NCI-H1105 treated with DMSO at 0.1 percent for 48 hours (cell line): ENCODE results near the gene ZNF236.

ENCODE experiments used
- DNase-seq: peaks from one replicate; lab custom pipeline; 2025; lab: John Stamatoyannopoulos, UW

Gene ZNF236

DNA sequence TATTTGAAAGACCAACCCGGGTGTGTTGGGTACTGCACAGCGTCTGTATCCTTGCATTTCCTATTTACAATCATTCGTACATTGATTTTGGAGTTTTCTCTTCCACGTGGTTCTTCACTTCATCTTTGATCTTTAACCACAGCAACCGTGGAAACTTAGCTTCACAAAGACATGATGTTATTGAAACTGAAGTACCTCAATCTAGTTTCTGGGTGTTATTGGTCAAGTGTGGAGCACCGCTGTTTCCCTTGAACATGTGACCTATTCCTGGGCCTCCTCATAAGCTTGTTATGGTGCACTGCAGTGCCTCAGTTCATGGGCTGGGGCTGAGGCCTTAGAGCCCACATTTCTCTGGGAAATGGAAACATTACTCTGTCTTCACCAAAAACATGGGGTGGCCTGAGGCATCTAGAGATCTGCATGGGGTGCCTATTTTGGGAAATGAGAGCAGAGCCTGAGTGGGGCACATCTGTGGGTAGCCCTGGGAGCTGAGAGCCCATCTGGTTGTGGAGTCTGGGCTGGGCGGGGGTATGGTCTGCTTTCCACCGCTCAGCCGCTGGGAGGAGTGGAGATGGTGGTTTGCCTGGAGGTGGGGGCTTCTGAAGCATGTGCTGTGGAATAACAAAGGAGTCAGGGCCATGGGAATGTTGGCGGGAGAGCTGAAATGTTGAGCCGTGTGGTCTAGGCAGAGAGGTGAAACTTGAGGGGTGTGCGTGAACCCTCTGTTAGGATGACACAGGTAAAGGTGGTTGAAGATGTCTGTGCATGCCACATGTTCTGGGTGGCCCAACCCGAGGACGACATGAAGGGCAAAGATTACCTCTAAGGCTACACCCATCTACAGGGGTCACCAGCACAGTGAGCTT is 37.4 kb downstream of the ZNF236 start:
- DNase-seq = no peak

DNA sequence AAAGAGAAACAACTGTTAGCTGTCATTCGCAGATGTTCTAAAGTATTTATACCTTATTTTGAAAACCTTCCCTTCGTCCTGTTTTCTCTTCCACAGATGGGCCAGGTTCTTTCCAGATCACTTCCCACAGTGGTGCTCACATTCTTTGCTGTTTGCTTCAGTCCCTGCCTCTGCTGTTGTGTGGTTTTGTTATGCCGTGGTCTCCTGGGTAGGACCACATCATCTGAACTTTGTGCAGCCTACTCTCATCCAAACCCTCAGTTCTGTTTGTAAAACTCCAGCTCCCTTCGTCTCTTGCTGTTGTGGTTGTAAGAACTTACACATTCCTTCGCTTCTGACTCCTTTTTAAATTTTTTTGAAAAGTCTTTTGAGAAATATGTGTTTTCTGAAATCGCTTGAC is 38.1 kb downstream of the ZNF236 start:
- no peak for DNase-seq

DNA sequence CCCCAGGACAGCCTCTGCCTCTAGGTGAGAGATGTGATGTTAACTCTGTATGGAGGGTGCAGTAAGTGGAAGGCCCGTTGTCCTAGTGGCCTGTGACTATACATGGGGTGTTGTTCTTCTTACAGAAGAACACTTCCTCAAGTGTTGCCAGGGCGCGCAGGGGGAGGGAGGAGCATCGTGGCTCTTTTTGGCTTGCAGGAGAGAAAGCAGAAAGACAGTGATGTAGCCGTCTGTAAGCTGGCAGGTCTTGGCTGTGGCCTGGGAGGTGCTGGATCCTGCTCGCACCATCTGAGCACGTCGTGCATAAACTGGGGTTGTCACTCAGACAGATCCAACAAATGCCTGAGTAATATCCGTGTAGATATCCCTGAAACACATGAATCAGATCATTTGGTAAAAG is 44.3 kb downstream of the ZNF236 start:
- no peak for DNase-seq

DNA sequence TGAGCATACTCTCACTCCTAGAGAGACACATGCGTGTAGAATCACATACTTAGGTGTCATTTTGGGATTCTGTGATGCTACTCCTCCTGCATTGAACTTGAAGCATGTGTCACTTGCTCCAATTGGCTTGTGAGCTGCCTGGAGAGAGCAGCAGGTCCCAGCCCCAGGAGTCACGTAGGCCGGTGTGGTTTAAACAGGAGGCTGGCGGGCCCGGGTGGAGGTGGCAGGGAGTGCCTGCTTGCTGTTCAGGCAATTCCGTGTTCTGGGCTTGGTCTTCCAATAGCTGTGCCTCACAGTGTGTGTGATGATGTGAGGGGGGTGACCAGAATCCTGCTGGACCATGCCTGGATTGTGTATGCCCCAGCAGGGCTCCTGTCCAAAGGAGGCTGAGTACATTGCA is 51.0 kb downstream of the ZNF236 start:
- DNase-seq = no peak

DNA sequence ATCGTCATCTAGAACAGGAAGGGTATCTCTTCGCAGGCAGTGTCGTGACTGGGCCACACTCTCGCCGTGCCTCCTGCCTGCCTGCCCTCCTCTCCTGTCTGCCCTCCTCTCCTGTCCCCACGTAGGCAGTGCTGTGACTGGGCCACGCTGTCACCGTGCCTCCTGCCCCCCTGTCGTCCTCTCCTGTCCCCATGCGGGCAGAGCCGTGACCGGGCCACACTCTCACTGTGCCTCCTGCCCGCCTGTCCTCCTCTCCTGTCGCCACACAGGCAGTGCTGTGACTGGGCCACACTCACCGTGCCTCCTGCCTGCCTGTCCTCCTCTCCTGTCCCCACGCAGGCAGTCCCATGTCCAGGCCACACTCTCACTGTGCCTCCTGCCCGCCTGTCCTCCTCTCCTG is 51.4 kb downstream of the ZNF236 start:
- DNase-seq = no peak

DNA sequence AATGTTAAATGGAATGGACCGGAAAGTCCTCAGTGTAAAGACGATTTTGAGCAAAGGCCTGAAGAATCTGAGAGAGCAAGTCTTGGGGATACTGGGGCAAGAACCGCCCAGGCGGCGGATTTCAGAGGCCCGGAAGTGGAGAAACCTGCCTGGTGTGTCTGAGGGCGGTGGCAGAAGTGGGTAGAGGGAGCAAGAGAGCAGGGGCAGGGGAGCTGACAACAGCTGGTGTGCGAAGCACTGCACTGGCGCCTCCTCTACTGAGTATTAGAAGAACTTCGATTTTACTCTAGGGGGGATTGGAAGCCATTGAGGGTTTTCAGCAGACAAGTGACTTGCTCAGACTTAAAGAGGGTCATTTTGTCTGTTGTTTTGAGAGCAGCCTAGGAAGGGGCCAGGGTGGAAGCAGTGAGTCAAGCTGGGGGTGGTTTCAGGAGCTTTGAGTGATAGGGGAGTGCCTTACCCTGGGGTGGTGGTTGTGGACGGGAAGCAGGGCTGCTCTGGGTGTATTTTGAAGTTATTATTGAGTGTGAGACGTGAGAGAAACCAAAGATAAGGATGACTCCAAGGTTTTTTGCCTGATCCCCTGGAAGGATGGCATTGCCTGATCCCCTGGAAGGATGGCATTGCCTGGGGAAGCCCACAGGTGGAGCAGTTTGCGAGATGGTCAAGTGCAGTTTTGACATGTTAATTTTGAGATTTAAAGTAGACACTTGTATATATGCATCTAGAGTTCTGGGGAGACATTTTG is 52.5 kb downstream of the ZNF236 start:
- DNase-seq = no peak

DNA sequence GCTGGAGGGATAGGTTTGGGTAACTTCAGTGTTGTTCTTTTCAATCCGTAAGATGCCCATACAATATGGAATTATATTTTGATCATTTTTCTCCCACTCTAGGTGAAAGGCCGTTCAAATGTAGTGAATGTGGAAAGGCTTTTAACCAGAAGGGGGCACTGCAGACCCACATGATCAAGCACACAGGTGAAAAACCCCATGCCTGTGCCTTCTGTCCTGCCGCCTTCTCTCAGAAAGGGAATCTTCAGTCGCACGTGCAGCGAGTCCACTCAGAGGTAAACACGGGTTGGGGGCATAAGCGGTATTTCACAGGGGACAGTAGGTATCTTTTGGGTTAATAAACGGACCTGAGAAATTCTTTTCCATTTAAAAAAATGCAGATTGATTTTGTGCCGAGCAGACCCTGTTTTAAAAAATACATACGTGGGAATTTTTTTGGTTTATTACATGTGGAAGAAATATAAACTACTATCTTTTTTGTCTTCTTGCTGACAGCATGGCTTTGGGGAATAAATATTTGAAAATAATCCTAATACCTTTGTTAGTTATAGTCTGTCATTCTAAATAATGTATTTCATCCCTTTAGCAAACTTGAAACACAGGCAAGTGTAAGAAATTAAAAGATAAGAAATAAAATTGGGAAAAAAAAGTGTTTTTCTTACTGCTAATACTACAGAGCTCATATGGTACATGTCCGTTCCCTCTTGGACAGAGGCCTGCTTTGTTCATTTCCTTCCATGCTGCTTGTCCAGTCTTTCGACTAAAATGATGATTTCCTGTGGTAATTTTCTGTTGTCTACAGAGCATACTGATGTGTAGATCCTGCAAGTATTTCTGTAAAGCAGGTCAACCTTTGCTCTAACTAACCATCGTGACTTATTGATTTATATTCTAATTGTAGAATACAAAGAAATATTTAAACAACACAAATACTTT is 53.3 kb downstream of the ZNF236 start:
- DNase-seq = peak; percentile 51

DNA sequence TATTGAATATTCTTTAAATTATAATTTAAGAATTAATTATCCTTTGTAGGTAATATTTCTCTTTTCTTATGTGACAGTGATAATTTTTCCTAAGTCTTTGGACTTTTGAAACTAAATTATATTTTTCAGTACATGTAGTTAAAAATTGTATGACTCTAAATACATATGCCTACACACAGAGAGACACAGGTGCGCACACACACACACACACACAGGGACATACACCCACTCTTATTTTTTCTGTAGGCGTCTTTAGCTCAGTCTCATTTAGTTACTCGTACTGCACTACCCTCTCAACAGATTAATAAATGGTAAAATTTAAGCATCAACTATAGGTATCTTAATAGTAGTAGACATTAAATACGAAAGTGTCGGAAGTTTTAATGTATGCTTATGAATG is 56.1 kb downstream of the ZNF236 start:
- DNase-seq = no peak

DNA sequence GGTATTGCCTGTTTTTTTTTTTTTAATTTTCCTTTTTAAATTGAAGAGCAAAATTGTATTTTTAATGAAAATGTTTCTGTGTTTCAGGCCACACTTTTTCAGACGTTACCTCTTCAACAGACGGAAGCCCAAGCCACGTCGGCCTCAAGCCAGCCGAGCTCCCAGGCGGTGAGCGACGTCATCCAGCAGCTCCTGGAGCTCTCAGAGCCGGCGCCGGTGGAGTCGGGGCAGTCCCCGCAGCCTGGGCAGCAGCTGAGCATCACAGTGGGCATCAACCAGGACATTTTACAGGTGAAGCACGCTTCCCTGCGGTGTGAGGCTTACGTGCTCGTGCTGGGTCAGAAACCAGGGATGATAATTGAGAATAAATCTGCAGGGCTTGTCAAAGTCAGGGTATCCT is 57.7 kb downstream of the ZNF236 start:
- no peak for DNase-seq

DNA sequence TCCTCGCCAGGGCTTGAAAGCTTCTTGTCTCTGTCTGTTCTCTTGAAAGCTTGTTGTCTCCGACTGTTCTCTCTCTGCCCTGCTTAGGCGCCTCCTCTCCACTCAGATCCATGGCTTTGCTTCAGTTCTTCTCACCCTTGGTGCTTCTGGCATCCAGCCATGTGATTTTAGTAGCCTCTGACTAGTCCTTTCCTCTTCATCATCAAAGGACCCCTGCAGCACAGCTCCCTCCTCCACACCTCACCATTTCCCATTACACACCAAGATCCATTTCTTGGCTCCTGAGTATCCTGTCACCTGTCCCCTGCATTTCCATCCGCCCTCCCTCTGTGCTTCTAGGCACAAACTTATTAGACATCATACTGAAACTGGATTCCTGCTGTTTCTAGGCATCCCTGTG is 59.4 kb downstream of the ZNF236 start:
- no peak for DNase-seq

DNA sequence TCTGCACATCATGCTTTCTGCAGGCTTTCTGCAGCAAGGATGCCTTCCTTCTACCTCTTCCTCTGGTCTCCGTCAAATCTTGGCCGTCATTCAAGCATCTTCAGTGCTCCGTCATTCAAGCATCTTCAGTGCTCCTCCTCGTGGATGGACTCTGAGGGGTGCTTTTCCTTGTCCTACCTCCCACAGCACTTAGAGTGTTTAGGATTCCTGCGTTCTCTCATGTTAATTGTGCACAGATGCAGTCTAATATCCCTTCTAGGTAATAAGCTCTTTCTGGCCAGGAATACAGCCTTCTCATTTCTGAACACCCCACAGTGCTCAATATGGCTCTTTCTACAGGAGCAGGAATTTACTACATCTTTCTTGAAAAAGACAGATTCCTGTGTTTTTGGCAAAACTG is 59.8 kb downstream of the ZNF236 start:
- DNase-seq = no peak

DNA sequence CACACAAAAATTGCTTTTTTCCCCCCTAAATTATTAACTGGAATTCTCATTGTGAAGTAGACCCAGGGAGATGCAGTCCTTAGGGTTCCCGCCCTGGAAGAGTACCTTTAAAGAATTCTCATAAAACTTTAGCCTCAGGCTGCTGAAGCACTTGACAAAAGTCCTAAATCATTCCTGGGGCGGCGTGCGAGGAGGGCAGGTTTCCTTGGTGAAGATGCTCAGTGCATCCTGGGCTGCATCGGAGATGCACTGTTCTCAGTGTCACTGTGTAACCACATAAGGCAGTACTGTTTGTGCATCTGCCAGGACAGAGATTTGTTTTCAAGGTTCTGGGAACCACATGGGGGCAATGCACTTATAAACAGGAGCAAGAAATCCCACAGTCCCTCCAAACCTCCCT is 62.6 kb downstream of the ZNF236 start:
- DNase-seq = no peak

DNA sequence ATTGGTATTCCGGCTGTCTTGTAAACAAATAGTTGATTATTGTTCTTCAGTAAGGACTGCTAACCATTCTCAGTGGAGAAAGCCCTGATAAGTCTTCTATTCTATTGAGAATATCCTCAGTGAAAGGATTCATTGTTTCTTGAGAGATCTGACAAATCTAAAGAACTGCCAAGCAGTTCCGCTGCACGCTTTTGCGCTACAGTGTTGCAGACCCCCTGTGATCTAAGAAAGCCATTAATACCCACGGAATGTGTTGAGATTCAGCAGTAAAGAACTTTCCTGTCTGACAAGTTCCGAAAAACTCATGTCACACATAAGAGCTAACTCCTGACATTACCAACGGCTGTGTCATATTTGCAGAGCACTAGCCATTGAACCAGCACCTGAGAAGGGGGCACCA is 63.8 kb downstream of the ZNF236 start:
- no peak for DNase-seq

DNA sequence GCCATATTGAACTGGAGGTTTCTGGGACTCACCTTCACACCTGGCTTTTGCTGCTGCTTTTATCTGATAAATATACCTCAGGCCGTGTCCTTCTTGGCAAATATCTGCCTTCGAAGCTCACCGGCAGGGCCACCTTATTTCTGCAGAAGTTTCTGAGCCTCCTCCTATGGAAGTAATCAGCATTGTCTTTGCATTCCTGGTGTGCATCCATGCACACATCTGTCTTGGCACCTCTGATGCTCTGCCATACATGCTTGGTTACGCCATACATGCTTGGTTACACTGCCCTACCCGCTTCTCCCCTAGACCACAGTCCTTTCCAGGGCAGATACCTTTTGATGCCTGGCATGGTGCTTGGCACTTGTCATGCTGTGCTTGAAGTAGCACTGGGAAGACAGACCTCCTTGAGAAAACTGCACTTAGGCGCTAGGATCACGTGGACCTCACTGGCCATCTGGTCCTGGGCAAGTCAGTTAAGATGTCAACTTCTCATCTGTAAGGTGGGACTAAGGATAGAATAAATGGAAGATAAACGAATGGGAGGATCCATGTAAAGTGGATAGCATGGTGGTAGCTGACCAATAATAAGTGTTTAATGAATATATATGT is 66.8 kb downstream of the ZNF236 start:
- no peak for DNase-seq

DNA sequence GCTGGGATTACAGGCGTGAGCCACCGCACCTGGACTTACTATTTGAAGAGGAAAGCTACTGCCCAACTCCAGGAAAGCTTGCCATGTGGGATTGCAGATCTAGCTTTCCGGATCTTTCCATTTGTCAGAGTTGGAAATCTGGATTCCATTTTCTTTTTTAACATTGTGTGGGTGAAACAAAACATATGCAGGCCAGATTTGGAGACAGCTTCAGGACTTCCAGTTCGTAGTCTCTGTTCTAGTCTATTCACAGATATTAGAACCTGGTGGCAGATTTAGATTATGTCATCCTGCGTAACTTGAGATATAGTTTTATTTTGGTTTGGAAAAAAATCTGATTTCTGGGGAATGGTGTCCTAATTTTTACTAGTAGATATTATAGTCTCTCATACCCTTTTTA is 70.5 kb downstream of the ZNF236 start:
- DNase-seq = no peak

DNA sequence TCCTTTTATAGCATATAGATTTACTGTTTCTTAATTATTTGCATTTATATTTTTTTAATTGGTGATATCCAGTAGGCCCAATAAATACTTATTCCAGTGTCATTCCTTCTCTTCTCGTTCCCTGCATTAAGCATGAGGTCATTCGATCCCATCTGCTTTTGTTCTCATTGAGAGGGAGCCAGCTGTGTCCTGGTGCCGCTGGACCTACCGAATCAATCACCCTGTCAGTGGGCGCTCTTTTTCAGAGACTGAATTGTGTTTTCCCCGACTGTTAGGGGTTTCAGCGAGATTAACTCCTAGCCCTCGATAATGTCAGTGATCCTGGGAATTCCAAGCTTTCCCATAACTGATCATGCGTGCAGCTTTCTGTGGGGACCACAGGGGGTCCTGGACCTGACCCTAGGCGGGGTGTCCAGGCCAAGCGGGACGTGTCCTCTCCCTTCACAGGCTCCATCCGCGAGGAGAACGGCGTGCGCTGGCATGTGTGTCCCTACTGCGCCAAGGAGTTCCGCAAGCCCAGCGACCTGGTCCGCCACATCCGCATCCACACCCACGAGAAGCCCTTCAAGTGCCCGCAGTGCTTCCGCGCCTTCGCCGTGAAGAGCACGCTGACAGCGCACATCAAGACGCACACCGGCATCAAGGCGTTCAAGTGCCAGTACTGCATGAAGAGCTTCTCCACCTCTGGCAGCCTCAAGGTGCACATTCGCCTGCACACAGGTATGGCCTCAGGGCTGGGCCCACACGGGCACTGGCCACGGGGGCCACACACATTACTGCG is 72.4 kb downstream of the ZNF236 start:
- no peak for DNase-seq

DNA sequence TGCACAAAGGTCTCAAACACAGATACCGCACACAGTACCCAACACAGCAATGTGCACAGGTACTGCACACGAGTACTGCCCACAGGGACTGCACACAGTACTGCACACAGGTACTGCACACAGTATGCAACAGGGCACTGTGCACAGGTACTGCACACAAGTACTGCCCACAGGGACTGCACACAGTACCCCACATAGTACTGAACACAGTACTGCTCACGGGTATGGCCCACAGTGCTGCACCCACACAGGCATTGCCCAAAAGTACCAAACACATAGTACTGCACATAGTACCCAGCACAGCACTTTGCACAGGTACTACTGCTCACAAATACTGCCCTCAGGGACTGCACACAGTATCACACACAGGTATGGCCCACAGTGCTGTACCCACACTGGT is 73.1 kb downstream of the ZNF236 start:
- DNase-seq = no peak

DNA sequence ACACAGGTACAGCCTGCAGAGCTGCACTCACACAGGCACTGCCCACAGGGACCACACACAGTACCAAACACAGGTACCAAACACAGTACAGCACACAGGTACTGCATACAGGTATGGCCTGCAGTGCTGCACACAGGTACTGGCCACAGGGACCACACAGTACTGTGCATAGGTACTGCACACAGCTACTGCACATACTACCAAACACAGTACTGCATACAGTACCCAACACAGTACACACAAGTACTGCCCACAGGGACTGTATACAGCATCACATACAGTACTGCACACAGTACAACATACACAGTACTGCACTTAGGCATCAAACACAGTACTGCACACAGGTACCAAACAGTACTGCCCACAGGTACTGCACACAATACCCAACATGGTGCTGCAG is 74.3 kb downstream of the ZNF236 start:
- no peak for DNase-seq

DNA sequence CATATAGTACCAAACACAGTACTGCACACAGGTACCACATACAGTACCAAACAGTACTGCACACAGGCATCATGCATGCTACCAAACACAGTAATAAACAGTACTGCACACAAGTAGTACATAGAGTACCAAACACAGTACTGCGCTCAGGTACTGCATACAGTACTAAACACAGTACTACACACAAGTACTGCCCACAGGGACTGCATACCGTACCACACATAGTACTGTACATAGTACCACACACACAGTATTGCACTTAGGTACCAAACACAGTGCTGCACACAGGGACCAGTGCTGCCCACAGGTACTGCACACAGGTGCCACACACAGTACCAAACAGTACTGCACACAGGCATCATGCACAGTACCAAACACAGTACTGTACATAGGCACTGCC is 74.9 kb downstream of the ZNF236 start:
- no peak for DNase-seq

DNA sequence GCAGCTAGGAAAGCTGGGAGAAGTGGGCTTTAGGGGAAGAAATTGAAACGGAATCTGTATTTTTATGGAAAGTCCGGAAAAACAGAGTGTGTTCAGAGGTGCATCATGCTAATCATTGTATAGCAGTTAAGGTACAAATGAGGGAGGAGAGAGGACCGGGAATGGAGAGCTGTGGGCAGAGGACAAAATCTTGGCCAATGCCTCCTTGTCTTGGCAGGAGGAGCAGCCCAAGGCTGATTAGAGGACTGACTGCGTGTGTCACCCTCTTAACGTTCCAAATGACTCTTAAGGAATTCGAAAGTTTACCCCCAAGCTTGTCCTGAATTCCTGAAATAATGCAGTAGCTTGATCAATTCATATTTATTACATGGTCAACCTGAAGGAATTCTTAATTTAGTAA is 81.0 kb downstream of the ZNF236 start:
- DNase-seq = no peak

DNA sequence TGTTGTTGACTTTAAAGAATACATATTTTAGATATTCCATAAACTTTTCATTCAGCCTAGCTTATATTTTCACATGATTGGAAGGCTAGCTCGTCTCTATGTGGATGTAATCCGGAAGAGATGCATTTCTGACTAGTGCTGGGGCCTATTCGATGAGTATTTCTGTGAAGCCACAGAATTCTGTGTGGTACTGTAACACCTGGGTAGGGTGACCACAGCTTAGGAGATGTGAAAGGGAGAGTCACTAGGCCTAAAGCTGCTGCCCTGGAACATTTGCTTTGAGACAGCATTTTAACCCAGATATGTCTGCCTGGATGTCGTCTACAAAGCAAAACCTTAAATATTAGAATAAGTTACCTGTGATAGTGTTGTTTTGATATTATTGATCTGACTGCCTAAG is 83.5 kb downstream of the ZNF236 start:
- no peak for DNase-seq
